Measurements from ENCODE around the gene CNIH2. TPM values are rescaled to one million over a fixed set of nuclear protein-coding genes. Genes with fewer than 3 reads are reported as not detected.

Gene CNIH2
- total RNA-seq, 1 donor from 2014 or later: 12.2 TPM

DNA sequence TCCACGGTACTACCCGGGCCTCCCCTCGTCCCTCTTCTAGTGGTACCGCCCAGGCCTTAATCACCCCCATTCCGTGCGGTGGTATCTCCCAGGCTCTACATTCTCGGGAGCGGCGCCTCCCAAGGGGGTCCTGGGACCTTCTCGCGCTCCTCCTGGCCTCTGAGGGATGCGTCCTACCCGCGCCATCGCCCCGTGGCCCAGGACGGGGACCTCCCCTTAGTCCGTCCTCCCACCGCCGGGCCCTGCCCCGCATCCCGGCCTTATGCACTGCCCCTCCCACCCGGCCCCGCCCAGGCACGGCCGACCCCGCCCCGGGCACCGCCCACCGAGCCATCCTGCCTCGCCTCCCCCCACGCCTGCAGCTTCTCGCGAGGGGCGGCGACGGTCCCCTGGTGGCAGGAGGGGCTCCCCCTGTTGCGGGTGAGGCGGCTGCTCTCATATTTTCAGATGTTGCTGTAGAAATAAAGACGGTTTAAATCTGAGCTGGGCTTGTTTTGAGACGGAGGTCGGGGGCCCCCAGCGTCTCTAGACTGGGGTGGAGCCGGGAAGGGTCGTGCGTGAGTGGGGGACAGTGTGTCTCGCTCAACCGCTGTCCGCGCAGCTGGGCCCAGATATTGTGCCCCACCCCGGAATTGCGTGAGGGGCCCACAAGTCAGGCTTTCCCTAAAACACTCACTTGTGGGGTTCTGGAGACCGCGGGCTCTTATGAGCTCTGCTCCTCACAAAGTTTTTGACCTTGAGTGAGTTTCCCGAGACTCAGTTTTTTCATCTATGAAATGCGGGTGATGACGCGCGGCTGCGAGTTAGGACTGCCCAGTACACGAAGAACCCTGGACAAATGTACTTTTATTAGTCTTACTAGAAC is 10.4 kb upstream of the CNIH2 start:
- H2AFZ ChIP-seq (ENCODE audit: low read depth, low read length): peak overlapping the region; percentile 24
- peak; percentile 64 for DNase-seq (ENCODE audit: low read depth)
- no peaks in the 10 kb centered on the region for H3K27me3 Mint-ChIP-seq (ENCODE audit: low read depth, unreplicated experiment)

DNA sequence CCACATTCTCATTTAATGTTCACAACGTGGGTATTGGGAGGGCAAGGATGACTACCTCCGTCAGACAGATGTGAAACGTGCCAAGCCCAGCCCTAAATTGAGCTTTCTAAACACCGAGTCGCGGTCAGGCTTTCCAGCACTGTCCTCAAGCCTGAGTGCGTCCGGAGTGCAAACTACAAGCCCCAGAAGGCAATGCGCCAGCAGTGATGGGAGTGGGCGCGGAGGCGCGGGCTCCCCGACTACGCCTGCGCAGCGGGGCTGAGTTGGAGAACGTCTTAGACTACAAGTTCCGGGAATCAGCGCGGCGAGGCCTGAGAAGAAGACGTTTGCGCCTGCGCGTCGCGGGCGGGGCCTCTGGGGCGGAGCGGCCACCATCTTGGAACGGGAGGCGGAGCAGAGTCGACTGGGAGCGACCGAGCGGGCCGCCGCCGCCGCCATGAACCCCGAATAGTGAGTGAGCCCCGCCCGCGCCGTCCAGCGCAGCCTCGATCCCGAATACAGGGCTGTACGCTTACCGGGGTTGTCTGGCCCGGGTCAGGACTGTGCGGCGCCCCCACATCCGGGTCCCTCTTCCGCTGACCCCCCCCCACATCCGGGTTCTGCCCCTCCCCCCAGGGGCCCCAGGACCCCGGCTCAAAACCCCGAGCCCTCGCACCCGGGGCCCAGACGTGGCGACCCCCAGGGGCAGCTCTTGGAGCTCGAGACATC is 9.6 kb upstream of the CNIH2 start, which contains the start of gene RAB1B:
TSS of gene RAB1B (plus strand) at position 396 of the 708 bp plus-strand sequence. CDS start at position 437, 41 bp downstream.
- peaks cover 51% of the 10 kb centered on the region for H4K20me1 ChIP-seq (ENCODE audit: insufficient read depth, low read length)
- Mint-ChIP-seq H3K27me3 (ENCODE audit: low read depth, unreplicated experiment) (no peaks in the 10 kb centered on the region), H3K27ac (ENCODE audit: unreplicated experiment) (peak within 1 kb of the TSS; percentile 93), H3K9me3 (ENCODE audit: unreplicated experiment) (no peaks in the 10 kb centered on the region), H3K36me3 (ENCODE audit: low read depth, unreplicated experiment) (peaks cover 23% of the 10 kb centered on the region), H3K4me3 (ENCODE audit: unreplicated experiment) (peak within 1 kb of the TSS; percentile 92), H3K4me1 (ENCODE audit: low read depth, unreplicated experiment) (peaks cover 9% of the 10 kb centered on the region)
- DNase-seq (ENCODE audit: low read depth): peak; percentile 91
- peak within 1 kb of the TSS; percentile 88 for H3K4me2 ChIP-seq (ENCODE audit: low read length)
- H3K9ac ChIP-seq (ENCODE audit: low read length): peak within 1 kb of the TSS; percentile 96
- FAIRE-seq: peak; percentile 76
- H3K27ac ChIP-seq (ENCODE audit: low read depth, low read length): peak within 1 kb of the TSS; percentile 83
- TF ChIP-seq, protein P1, sequence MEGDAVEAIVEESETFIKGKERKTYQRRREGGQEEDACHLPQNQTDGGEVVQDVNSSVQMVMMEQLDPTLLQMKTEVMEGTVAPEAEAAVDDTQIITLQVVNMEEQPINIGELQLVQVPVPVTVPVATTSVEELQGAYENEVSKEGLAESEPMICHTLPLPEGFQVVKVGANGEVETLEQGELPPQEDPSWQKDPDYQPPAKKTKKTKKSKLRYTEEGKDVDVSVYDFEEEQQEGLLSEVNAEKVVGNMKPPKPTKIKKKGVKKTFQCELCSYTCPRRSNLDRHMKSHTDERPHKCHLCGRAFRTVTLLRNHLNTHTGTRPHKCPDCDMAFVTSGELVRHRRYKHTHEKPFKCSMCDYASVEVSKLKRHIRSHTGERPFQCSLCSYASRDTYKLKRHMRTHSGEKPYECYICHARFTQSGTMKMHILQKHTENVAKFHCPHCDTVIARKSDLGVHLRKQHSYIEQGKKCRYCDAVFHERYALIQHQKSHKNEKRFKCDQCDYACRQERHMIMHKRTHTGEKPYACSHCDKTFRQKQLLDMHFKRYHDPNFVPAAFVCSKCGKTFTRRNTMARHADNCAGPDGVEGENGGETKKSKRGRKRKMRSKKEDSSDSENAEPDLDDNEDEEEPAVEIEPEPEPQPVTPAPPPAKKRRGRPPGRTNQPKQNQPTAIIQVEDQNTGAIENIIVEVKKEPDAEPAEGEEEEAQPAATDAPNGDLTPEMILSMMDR (IDR thresholded peaks at IDR 0.05; ENCODE audit: insufficient read depth, low read depth, low read length): no peak
- no peak for TF ChIP-seq EZH2 (IDR thresholded peaks at IDR 0.05; ENCODE audit: insufficient read depth, low read length)
- peaks cover 20% of the 10 kb centered on the region for H3K36me3 ChIP-seq (ENCODE audit: insufficient read depth, low read length)
- peaks cover 35% of the 10 kb centered on the region for H3K79me2 ChIP-seq (ENCODE audit: insufficient read depth, low read length)
- H3K27me3 ChIP-seq (ENCODE audit: insufficient read depth, low read length): no peaks in the 10 kb centered on the region
- peak within 1 kb of the TSS; percentile 90 for H3K4me3 ChIP-seq (ENCODE audit: insufficient read depth, low read depth, low read length)
- no peaks in the 10 kb centered on the region for H3K9me3 ChIP-seq (ENCODE audit: insufficient read depth, low read depth, low read length)
- peak within 1 kb of the TSS; percentile 57 for H2AFZ ChIP-seq (ENCODE audit: low read depth, low read length)
- H3K4me1 ChIP-seq (ENCODE audit: insufficient read depth, low read length): peaks cover 21% of the 10 kb centered on the region

More for the DNA sequence above, 10.4 kb upstream of the CNIH2 start:
- Histone ChIP-seq H3K4me1 (ENCODE audit: insufficient read depth, low read length) (peaks cover 21% of the 10 kb centered on the region), H3K9ac (ENCODE audit: low read length) (peak overlapping the region; percentile 96), H3K4me3 (ENCODE audit: insufficient read depth, low read depth, low read length) (peak overlapping the region; percentile 90), H3K79me2 (ENCODE audit: insufficient read depth, low read length) (peaks cover 32% of the 10 kb centered on the region), H3K36me3 (ENCODE audit: insufficient read depth, low read length) (peaks cover 14% of the 10 kb centered on the region), H3K9me3 (ENCODE audit: insufficient read depth, low read depth, low read length) (no peaks in the 10 kb centered on the region), H4K20me1 (ENCODE audit: insufficient read depth, low read length) (peaks cover 53% of the 10 kb centered on the region), H3K4me2 (ENCODE audit: low read length) (peak overlapping the region; percentile 88), H3K27ac (ENCODE audit: low read depth, low read length) (peak overlapping the region; percentile 82), H3K27me3 (ENCODE audit: insufficient read depth, low read length) (no peaks in the 10 kb centered on the region)
- Mint-ChIP-seq H3K4me3 (ENCODE audit: unreplicated experiment) (peak overlapping the region; percentile 92), H3K27ac (ENCODE audit: unreplicated experiment) (peak overlapping the region; percentile 93), H3K9me3 (ENCODE audit: unreplicated experiment) (no peaks in the 10 kb centered on the region), H3K36me3 (ENCODE audit: low read depth, unreplicated experiment) (peaks cover 19% of the 10 kb centered on the region), H3K4me1 (ENCODE audit: low read depth, unreplicated experiment) (peaks cover 7% of the 10 kb centered on the region)
- TF ChIP-seq, protein P1 (IDR thresholded peaks at IDR 0.05; ENCODE audit: insufficient read depth, low read depth, low read length): no peak
- TF ChIP-seq EZH2 (IDR thresholded peaks at IDR 0.05; ENCODE audit: insufficient read depth, low read length): no peak
- FAIRE-seq: no peak
